Stimulated activated CD4-positive, alpha-beta T cell treated with anti-CD3 and anti-CD28 coated beads, Interleukin-2, amount 100 ng/mL, for 48 hours (primary cell): ENCODE measurements around the gene UTF1.
"Not testable (repeated sequence)": the region's sequence is repeated elsewhere in the genome, so short reads cannot be mapped to it uniquely, and the experiment has no call there.

ENCODE experiments used
- DNase-seq, 2 donors: peaks; one replicate each; pipeline ENCODE4 v3.0.0-alpha.2; 2020

The UTF1 gene

GRCh38 chr10:133210398-133211140 is 19.4 kb upstream of the UTF1 start:
- DNase-seq: no peak

- no peak for DNase-seq
These were observed 18.7 kb upstream of the UTF1 start for GRCh38 chr10:133211141-133211830.

GRCh38 chr10:133211959-133212852 is 17.8 kb upstream of the UTF1 start:
- no peak for DNase-seq

GRCh38 chr10:133212853-133213494 is 17.0 kb upstream of the UTF1 start:
- DNase-seq: no peak

GRCh38 chr10:133213641-133214467 is 16.2 kb upstream of the UTF1 start:
- DNase-seq: no peak

GRCh38 chr10:133214468-133215410 is 15.3 kb upstream of the UTF1 start:
- DNase-seq: no peak

- no peak for DNase-seq
These were observed 14.4 kb upstream of the UTF1 start for GRCh38 chr10:133215586-133215985.

GRCh38 chr10:133216776-133217175 is 13.2 kb upstream of the UTF1 start:
- DNase-seq: no peak

GRCh38 chr10:133217800-133218589 is 12.0 kb upstream of the UTF1 start:
- no peak for DNase-seq

- DNase-seq: no peak
These were observed 11.1 kb upstream of the UTF1 start for GRCh38 chr10:133218891-133219290.

GRCh38 chr10:133219782-133220181 is 10.2 kb upstream of the UTF1 start:
- no peak for DNase-seq

GRCh38 chr10:133221331-133221730 is 8.7 kb upstream of the UTF1 start:
- DNase-seq: no peak

- not testable (repeated sequence) for DNase-seq
These were observed 8.3 kb upstream of the UTF1 start for GRCh38 chr10:133221756-133222155.

GRCh38 chr10:133224076-133224475 is 5.9 kb upstream of the UTF1 start:
- DNase-seq: no peak

- DNase-seq: no peak
These were observed 5.2 kb upstream of the UTF1 start for GRCh38 chr10:133224756-133225372.

- DNase-seq: no peak
These were observed 4.3 kb upstream of the UTF1 start for GRCh38 chr10:133225707-133226191.

GRCh38 chr10:133226251-133226808 is 3.7 kb upstream of the UTF1 start:
- DNase-seq: no peak

GRCh38 chr10:133227256-133227655 is 2.8 kb upstream of the UTF1 start:
- no peak for DNase-seq
